Measurements from ENCODE around the gene RGS3. TPM values are rescaled to one million over a fixed set of nuclear protein-coding genes. Genes with fewer than 3 reads are reported as not detected.
"Not testable (repeated sequence)": the region's sequence is repeated elsewhere in the genome, so short reads cannot be mapped to it uniquely, and the experiment has no call there.

RGS3 gene
- total RNA-seq, 1 experiment from 2014 or later: 39.4 TPM

GRCh38 chr9:113638897-113639296, 175.4 kb downstream of the RGS3 start:
- no peak for DNase-seq (ENCODE audit: low read depth, low spot score)
- Histone ChIP-seq H4K20me1 (ENCODE audit: insufficient read depth) (no peaks in the 10 kb centered on the region), H3K27ac (ENCODE audit: low read depth, low read length) (no peak overlapping the region), H3K27me3 (ENCODE audit: insufficient read depth, low read length) (no peaks in the 10 kb centered on the region), H2AFZ (ENCODE audit: low read depth, low read length, poor library complexity, severe bottlenecking) (no peak overlapping the region), H3K9me2 (ENCODE audit: insufficient read depth) (no peaks in the 10 kb centered on the region), H3K4me2 (ENCODE audit: low read length) (no peak overlapping the region), H3K79me2 (ENCODE audit: insufficient read depth, low read length) (no peaks in the 10 kb centered on the region), H3K9me3 (ENCODE audit: control insufficient read depth in 1 of 2, insufficient read depth in 1 of 2, low read depth in 1 of 2, low read length in 2 of 2) (no peaks in the 10 kb centered on the region), H3K4me3 (replicated peaks in 1 of 2; ENCODE audit: low read depth in 1 of 2, low read length in 2 of 2) (no peak overlapping the region), H3K4me1 (ENCODE audit: control insufficient read depth in 1 of 2, insufficient read depth in 2 of 2, low read length in 2 of 2) (peaks cover 0 to 7% of the 10 kb centered on the region in 2 experiments; a peak in 1 of 4 replicates), H3K36me3 (ENCODE audit: control insufficient read depth in 1 of 2, insufficient read depth in 2 of 2, low read length in 2 of 2) (no peaks in the 10 kb centered on the region), H3K9ac (ENCODE audit: low read length) (no peak overlapping the region)
- no TSS peak for BruUV-seq (replicated peaks)
- POLR2A ChIA-PET: no interaction called here
- RAD21 ChIA-PET (ENCODE audit: low non-redundant PET in 1 of 2, low total read pairs in 2 of 2, uncharacterized antibody in 2 of 2, unreplicated experiment in 2 of 2): interaction anchor here in 1 of 2 experiments (1.0 kb wide), 1 partner anchor 49 kb away, joined by 3 read pairs; no protein-coding TSS in a partner anchor
- intact Hi-C loops (cut with micrococcal nuclease): no loop called here
- TF ChIP-seq RAD21 (IDR thresholded peaks at IDR 0.05; ENCODE audit: low read depth): no peak
- TF ChIP-seq POLR2AphosphoS5 (IDR thresholded peaks at IDR 0.05; ENCODE audit: low read depth, low read length): no peak
- TF ChIP-seq ZFX (IDR thresholded peaks at IDR 0.05): no peak
- TF ChIP-seq, protein P1, sequence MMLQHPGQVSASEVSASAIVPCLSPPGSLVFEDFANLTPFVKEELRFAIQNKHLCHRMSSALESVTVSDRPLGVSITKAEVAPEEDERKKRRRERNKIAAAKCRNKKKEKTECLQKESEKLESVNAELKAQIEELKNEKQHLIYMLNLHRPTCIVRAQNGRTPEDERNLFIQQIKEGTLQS (IDR thresholded peaks at IDR 0.05): no peak
- ATAC-seq: no peak
- CTCF ChIA-PET: interaction anchor here (0.7 to 1.4 kb wide), 2 partner anchors 16 to 176 kb away, joined by 3 to 4 read pairs; partner anchors contain the start of gene RGS3

- H3K4me2 ChIP-seq (ENCODE audit: low read length); H3K79me2 ChIP-seq (ENCODE audit: insufficient read depth, low read length); H3K27ac ChIP-seq (ENCODE audit: low read depth, low read length); H3K9ac ChIP-seq (ENCODE audit: low read length); ATAC-seq; POLR2A ChIA-PET; BruUV-seq (replicated peaks); H3K9me2 ChIP-seq (ENCODE audit: insufficient read depth); H3K4me1 ChIP-seq (ENCODE audit: control insufficient read depth in 1 of 2, insufficient read depth in 2 of 2, low read length in 2 of 2); H3K4me3 ChIP-seq (replicated peaks in 1 of 2; ENCODE audit: low read depth in 1 of 2, low read length in 2 of 2); DNase-seq (ENCODE audit: low read depth, low spot score); H2AFZ ChIP-seq (ENCODE audit: low read depth, low read length, poor library complexity, severe bottlenecking); H4K20me1 ChIP-seq (ENCODE audit: insufficient read depth); H3K9me3 ChIP-seq (ENCODE audit: control insufficient read depth in 1 of 2, insufficient read depth in 1 of 2, low read depth in 1 of 2, low read length in 2 of 2); RAD21 ChIA-PET (ENCODE audit: low non-redundant PET in 1 of 2, low total read pairs in 2 of 2, uncharacterized antibody in 2 of 2, unreplicated experiment in 2 of 2); H3K27me3 ChIP-seq (ENCODE audit: insufficient read depth, low read length); intact Hi-C loops (cut with micrococcal nuclease); H3K36me3 ChIP-seq (ENCODE audit: control insufficient read depth in 1 of 2, insufficient read depth in 2 of 2, low read length in 2 of 2): not testable (repeated sequence)
- CTCF ChIA-PET: interaction anchor here (1.3 to 1.4 kb wide), 2 partner anchors 177 to 229 kb away, joined by 3 to 4 read pairs; partner anchors contain the start of genes C9orf43, POLE3 and RGS3
Observed at GRCh38 chr9:113639411-113639970, 176.0 kb downstream of the RGS3 start.
